ENCODE data around the gene ECM1.

ECM1 gene

GRCh38 chr1:150558761-150559655 lies 51.1 kb downstream of the ECM1 start:
- DNase-seq (ENCODE audit: low read depth): no peak

GRCh38 chr1:150559656-150560010 lies 51.7 kb downstream of the ECM1 start:
- no peak for DNase-seq (ENCODE audit: low read depth)

GRCh38 chr1:150560011-150560438 lies 52.1 kb downstream of the ECM1 start:
- peak; percentile 48 for DNase-seq (ENCODE audit: low read depth)

GRCh38 chr1:150560576-150561253 lies 52.8 kb downstream of the ECM1 start:
- DNase-seq (ENCODE audit: low read depth): peak; percentile 69

GRCh38 chr1:150561254-150561973 lies 53.5 kb downstream of the ECM1 start:
- peak; percentile 42 for DNase-seq (ENCODE audit: low read depth)

- peak; percentile 71 for DNase-seq (ENCODE audit: low read depth)
These were observed 54.1 kb downstream of the ECM1 start for GRCh38 chr1:150561974-150562445.

GRCh38 chr1:150562446-150563339 lies 54.8 kb downstream of the ECM1 start:
- peak; percentile 44 for DNase-seq (ENCODE audit: low read depth)

All from activated T-helper 1 cell treated with Interleukin-2 at 50 U/mL for 16 hours (primary cell).